IMR-90 (cell line): ENCODE data around the gene IL3RA. TPM values are rescaled to one million over a fixed set of nuclear protein-coding genes. Genes with fewer than 3 reads are reported as not detected.

ENCODE experiments used
- ATAC-seq: fragments of 200-7000 bp; cut with Tn5 transposase; 2 replicates; pipeline ENCODE4 v1.9.1; 2020; ENCODE audit warnings: low read depth, mild to moderate bottlenecking, moderate library complexity
- BruUV-seq: library from RNA; stranded (reverse); fragments of 400-500 nt; replicated peaks from 2 replicates; lab custom pipeline; 2021; lab: Mats Ljungman, UMichigan
- CTCF ChIA-PET: fragments of 300-600 bp; formaldehyde crosslinking; extraction: SDS; loops from one replicate; lab custom pipeline; 2021; ENCODE audit warnings: antibody characterized with exemption; lab: Yijun Ruan, JAX
- POLR2A ChIA-PET: fragments of 300-600 bp; sonication (Branson Sonifier 250); formaldehyde crosslinking; loops from one replicate; lab custom pipeline; 2022; ENCODE audit warnings: antibody characterized with exemption; ENCODE audit not compliant: unreplicated experiment; lab: Charles Lee
- DNase-seq: peaks from one replicate; pipeline ENCODE4 v3.0.0; 2013
- H2AFZ ChIP-seq: replicated peaks from 2 replicates; pipeline ENCODE3; 2013; ENCODE audit warnings: low read length, mild to moderate bottlenecking; ENCODE audit not compliant: poor library complexity
- H2AK5ac ChIP-seq: 2 replicates; pipeline ENCODE4 v1.6.1; 2013; ENCODE audit warnings: low read depth, low read length, inconsistent platforms
- H2AK9ac ChIP-seq: replicated peaks from 2 replicates; pipeline ENCODE3; 2013; ENCODE audit warnings: mild to moderate bottlenecking, low read depth, low read length, moderate library complexity; ENCODE audit not compliant: poor library complexity
- H2BK120ac ChIP-seq: 2 replicates; pipeline ENCODE4 v1.6.1; 2013; ENCODE audit warnings: low read depth, low read length, inconsistent platforms
- H2BK15ac ChIP-seq: 3 replicates; pipeline ENCODE4 v1.6.1; 2013; ENCODE audit warnings: low read depth, low read length, inconsistent platforms
- H2BK20ac ChIP-seq: 2 replicates; pipeline ENCODE4 v1.6.1; 2013; ENCODE audit warnings: low read depth, mild to moderate bottlenecking, inconsistent platforms, low read length, moderate library complexity
- H2BK5ac ChIP-seq: 2 replicates; pipeline ENCODE4 v1.6.1; 2013; ENCODE audit warnings: mild to moderate bottlenecking, low read depth, low read length, inconsistent platforms; ENCODE audit not compliant: poor library complexity, severe bottlenecking
- H3K14ac ChIP-seq: replicated peaks from 2 replicates; pipeline ENCODE4 v1.6.1; 2013; ENCODE audit warnings: low read depth, low read length, inconsistent platforms
- H3K18ac ChIP-seq: 2 replicates; pipeline ENCODE4 v1.6.1; 2013; ENCODE audit warnings: low read depth, low read length, control low read depth
- H3K23ac ChIP-seq: 2 replicates; pipeline ENCODE4 v1.6.1; 2013; ENCODE audit warnings: low read depth, low read length, inconsistent platforms
- H3K27ac ChIP-seq: 2 replicates; pipeline ENCODE4 v1.5.1; 2013; ENCODE audit warnings: mild to moderate bottlenecking, control low read depth, low read length; ENCODE audit not compliant: insufficient read depth
- H3K27me3 ChIP-seq: 2 replicates; pipeline ENCODE4 v1.6.1; 2013; ENCODE audit warnings: low read length; ENCODE audit not compliant: control insufficient read depth, insufficient read depth
- H3K36me3 ChIP-seq: 2 replicates; pipeline ENCODE4 v1.6.1; 2013; ENCODE audit warnings: low read length, mixed read lengths; ENCODE audit not compliant: control insufficient read depth, insufficient read depth
- H3K4ac ChIP-seq: 2 replicates; pipeline ENCODE4 v1.6.1; 2013; ENCODE audit warnings: low read depth, low read length, inconsistent platforms
- H3K4me1 ChIP-seq: 2 replicates; pipeline ENCODE4 v1.6.1; 2013; ENCODE audit warnings: low read length, mixed read lengths; ENCODE audit not compliant: control insufficient read depth, insufficient read depth
- H3K4me2 ChIP-seq: 2 replicates; pipeline ENCODE4 v1.6.1; 2013; ENCODE audit warnings: low read depth, mild to moderate bottlenecking, control low read depth, low read length, moderate library complexity
- H3K4me3 ChIP-seq: 2 replicates; pipeline ENCODE4 v1.5.1; 2013; ENCODE audit warnings: low read depth, mild to moderate bottlenecking, control low read depth, low read length, moderate library complexity; ENCODE audit not compliant: insufficient read depth
- H3K56ac ChIP-seq: 2 replicates; pipeline ENCODE4 v1.6.1; 2013; ENCODE audit warnings: low read length, inconsistent platforms; ENCODE audit not compliant: insufficient read depth; ENCODE audit errors: extremely low read depth
- H3K79me1 ChIP-seq, 2 experiments: 2 replicates each; pipeline ENCODE4 v1.6.1; 2013; ENCODE audit warnings: low read length in 2 of 2, inconsistent platforms in 1 of 2, low read depth in 1 of 2
- H3K9ac ChIP-seq: 2 replicates; pipeline ENCODE4 v1.6.1; 2013; ENCODE audit warnings: low read depth, low read length, control low read depth
- H3K9me1 ChIP-seq: 2 replicates; pipeline ENCODE4 v1.6.1; 2013; ENCODE audit warnings: low read length, inconsistent platforms; ENCODE audit not compliant: insufficient read depth
- H3K9me3 ChIP-seq: 2 replicates; pipeline ENCODE4 v1.6.1; 2013; ENCODE audit warnings: low read length; ENCODE audit not compliant: control insufficient read depth, insufficient read depth
- H4K20me1 ChIP-seq: 2 replicates; pipeline ENCODE4 v1.6.1; 2013; ENCODE audit warnings: low read length, inconsistent platforms; ENCODE audit not compliant: insufficient read depth
- H4K5ac ChIP-seq: 2 replicates; pipeline ENCODE4 v1.6.1; 2013; ENCODE audit warnings: mild to moderate bottlenecking, low read depth, low read length, control low read depth
- H4K8ac ChIP-seq, 2 experiments: 2 replicates each; pipeline ENCODE4 v1.6.1; 2013; ENCODE audit warnings: low read depth in 2 of 2, low read length in 2 of 2, control low read depth in 1 of 2, inconsistent platforms in 1 of 2
- H4K91ac ChIP-seq: 2 replicates; pipeline ENCODE4 v1.6.1; 2013; ENCODE audit warnings: low read depth, low read length, inconsistent platforms; ENCODE audit not compliant: insufficient read depth
- CHD1 ChIP-seq: IDR thresholded peaks from 2 replicates; pipeline ENCODE4 v1.6.1; 2012; ENCODE audit warnings: low read depth, low read length, improper control_type of control experiment
- MAFK ChIP-seq: IDR thresholded peaks from 2 replicates; pipeline ENCODE4 v1.6.1; 2012; ENCODE audit warnings: low read depth, low read length, improper control_type of control experiment
- NFE2L2 ChIP-seq: fragments of 150-350 bp; IDR thresholded peaks from 2 replicates; pipeline ENCODE4 v1.6.1; 2016; ENCODE audit warnings: low read depth, mild to moderate bottlenecking, low read length
- POLR2A ChIP-seq: IDR thresholded peaks from 2 replicates; pipeline ENCODE4 v1.6.1; 2012; ENCODE audit warnings: mild to moderate bottlenecking, low read depth, low read length
- RAD21 ChIP-seq: IDR thresholded peaks from 2 replicates; pipeline ENCODE4 v1.6.1; 2012; ENCODE audit warnings: low read length, improper control_type of control experiment
- RCOR1 ChIP-seq: IDR thresholded peaks from 2 replicates; pipeline ENCODE4 v1.6.1; 2012; ENCODE audit warnings: mild to moderate bottlenecking, low read length, improper control_type of control experiment; ENCODE audit not compliant: insufficient replicate concordance
- WGBS, 2 experiments: methylation state at CpG; one replicate each; pipeline versions ENCODE4 v1.1.5 to v1.1.7; 2013; ENCODE audit warnings: missing lambda C conversion rate in 2 of 2; ENCODE audit not compliant: insufficient read length in 1 of 2; ENCODE audit errors: extremely low coverage in 2 of 2; 5-methylcytosine and 5-hydroxymethylcytosine counted together
- dilution Hi-C: fragments of 300-500 bp; cut with HindIII; formaldehyde crosslinking; loops from one replicate; pipeline ENCODE4 v1.14.3; 2018; ENCODE audit warnings: low sequenced_read_pairs; ENCODE audit not compliant: unreplicated experiment
- in situ Hi-C: fragments of 300-500 bp; cut with MboI; formaldehyde crosslinking; loops from 3 replicates; pipeline ENCODE4 v1.14.3; 2019; ENCODE audit warnings: low sequenced_read_pairs, inconsistent platforms, mixed read lengths
- intact Hi-C: fragments of 100-400 bp; cut with micrococcal nuclease; formaldehyde crosslinking; loops from 2 replicates; pipeline ENCODE4 v1.10.0; 2022
- polyA plus RNA-seq, 3 experiments: library from polyadenylated mRNA; depleted of rRNA; stranded (reverse); fragments of >200 nt; gene quantifications; 2 replicates each; pipeline ENCODE4 v1.2.3, GENCODE V29; 2012; ENCODE audit warnings: low replicate concordance in 1 of 3
- total RNA-seq: library from RNA; depleted of rRNA; stranded (reverse); fragments of >200 nt; gene quantifications from 2 replicates; pipeline ENCODE4 v1.2.3, GENCODE V29; 2012
- TF ChIP-seq, protein P1 (sequence below): fragments of 150-350 bp; IDR thresholded peaks from 2 replicates; pipeline ENCODE4 v1.6.1; 2016; ENCODE audit warnings: low read depth, mild to moderate bottlenecking, low read length, moderate library complexity, borderline replicate concordance
- TF ChIP-seq, protein P2 (sequence below): fragments of 150-350 bp; IDR thresholded peaks from 2 replicates; pipeline ENCODE4 v1.6.1; 2017; ENCODE audit warnings: mild to moderate bottlenecking, antibody characterized with exemption, low read length, low read depth

Gene IL3RA
- total and polyA plus RNA-seq, 2 of the 4 experiments (the other 2 are of a cell fraction), result not detected

DNA sequence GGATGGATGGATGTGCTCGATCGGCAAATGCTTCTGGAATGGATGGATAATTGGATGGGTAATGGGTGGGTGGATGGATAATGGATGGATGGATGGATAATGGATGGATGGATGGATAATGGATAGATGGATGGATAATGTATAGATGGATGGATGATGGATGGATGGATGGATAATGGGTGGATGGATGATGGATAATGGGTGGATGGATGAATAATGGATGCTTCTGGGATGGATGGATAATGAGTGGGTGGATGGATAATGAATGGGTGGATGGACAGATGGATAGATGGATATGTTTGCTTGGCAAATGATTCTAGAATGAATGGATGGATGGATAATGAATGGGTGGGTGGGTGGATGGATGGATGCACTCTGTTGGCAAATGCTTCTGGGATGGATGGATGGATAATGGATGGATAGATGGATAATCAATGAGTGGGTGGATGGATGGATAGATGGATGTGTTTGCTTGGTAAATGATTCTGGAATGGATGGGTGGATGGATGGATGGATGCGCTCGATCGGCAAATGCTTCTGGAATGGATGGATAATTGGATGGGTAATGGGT, 59.1 kb downstream of the IL3RA start:
- no peak overlapping the region for H4K8ac ChIP-seq
- H3K4ac ChIP-seq, result no peak overlapping the region
- BruUV-seq, result no TSS peak
- no peak overlapping the region for H3K9ac ChIP-seq
- TF ChIP-seq, protein P1, sequence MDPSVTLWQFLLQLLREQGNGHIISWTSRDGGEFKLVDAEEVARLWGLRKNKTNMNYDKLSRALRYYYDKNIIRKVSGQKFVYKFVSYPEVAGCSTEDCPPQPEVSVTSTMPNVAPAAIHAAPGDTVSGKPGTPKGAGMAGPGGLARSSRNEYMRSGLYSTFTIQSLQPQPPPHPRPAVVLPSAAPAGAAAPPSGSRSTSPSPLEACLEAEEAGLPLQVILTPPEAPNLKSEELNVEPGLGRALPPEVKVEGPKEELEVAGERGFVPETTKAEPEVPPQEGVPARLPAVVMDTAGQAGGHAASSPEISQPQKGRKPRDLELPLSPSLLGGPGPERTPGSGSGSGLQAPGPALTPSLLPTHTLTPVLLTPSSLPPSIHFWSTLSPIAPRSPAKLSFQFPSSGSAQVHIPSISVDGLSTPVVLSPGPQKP, result no peak
- TF ChIP-seq, protein P2, sequence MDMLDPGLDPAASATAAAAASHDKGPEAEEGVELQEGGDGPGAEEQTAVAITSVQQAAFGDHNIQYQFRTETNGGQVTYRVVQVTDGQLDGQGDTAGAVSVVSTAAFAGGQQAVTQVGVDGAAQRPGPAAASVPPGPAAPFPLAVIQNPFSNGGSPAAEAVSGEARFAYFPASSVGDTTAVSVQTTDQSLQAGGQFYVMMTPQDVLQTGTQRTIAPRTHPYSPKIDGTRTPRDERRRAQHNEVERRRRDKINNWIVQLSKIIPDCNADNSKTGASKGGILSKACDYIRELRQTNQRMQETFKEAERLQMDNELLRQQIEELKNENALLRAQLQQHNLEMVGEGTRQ, result no peak
- TF ChIP-seq CHD1 (no peak), NFE2L2 (no peak), POLR2A (no peak), RCOR1 (no peak), RAD21 (no peak), MAFK (no peak)
- no peak overlapping the region for H4K91ac ChIP-seq
- no peaks in the 10 kb centered on the region for H3K9me3 ChIP-seq
- peaks cover 7% of the 10 kb centered on the region for H3K36me3 ChIP-seq
- H2BK120ac ChIP-seq, result no peak overlapping the region
- H3K4me1 ChIP-seq, result no peaks in the 10 kb centered on the region; the same call in 1 of the 2 replicates
- DNase-seq (no peak), ATAC-seq (no peak)
- H3K4me3 ChIP-seq, result no peak overlapping the region
- WGBS, 2 experiments, result 100% methylated on average over 5 of the region's 5 CpGs; no CpG with 5 or more reads in 1 of the 2 experiments
- no peak overlapping the region for H3K14ac ChIP-seq
- POLR2A ChIA-PET, result no interaction called here
- H2AFZ ChIP-seq, result no peak overlapping the region
- no peak overlapping the region for H3K56ac ChIP-seq
- H3K23ac ChIP-seq, result no peak overlapping the region
- in situ Hi-C loops, result no loop called here
- no peak overlapping the region for H2BK15ac ChIP-seq
- H2AK5ac ChIP-seq, result no peak overlapping the region
- H3K9me1 ChIP-seq, result no peaks in the 10 kb centered on the region
- H4K20me1 ChIP-seq, result peaks cover 11% of the 10 kb centered on the region
- H3K4me2 ChIP-seq, result no peak overlapping the region
- no peak overlapping the region for H3K27ac ChIP-seq
- H3K79me1 ChIP-seq, result peaks cover 10 to 21% of the 10 kb centered on the region in 2 experiments; a peak in 3 of 4 replicates
- no peak overlapping the region for H3K18ac ChIP-seq
- H4K5ac ChIP-seq, result no peak overlapping the region
- H2AK9ac ChIP-seq, result no peak overlapping the region
- intact Hi-C loops, result loop anchor here (10.0 kb wide), 1 partner anchor 49 kb away; no protein-coding TSS in a partner anchor
- no peak overlapping the region for H2BK5ac ChIP-seq
- H2BK20ac ChIP-seq, result no peak overlapping the region
- CTCF ChIA-PET, result no interaction called here
- no peaks in the 10 kb centered on the region for H3K27me3 ChIP-seq
- dilution Hi-C loops, result no loop called here
